Urothelium cell line (cell line): ENCODE measurements around the gene LRRD1.
"Not testable (repeated sequence)": the region's sequence is repeated elsewhere in the genome, so short reads cannot be mapped to it uniquely, and the experiment has no call there.

ENCODE experiments used
- DNase-seq: peaks from one replicate; pipeline ENCODE4 v3.0.0; 2011; ENCODE audit warnings: low spot score, mixed read lengths
- FAIRE-seq: peaks from 2 replicates; lab custom pipeline; 2011; peaks lifted over from hg19 to GRCh38; lab: Jason Lieb, UNC

LRRD1 gene

DNA sequence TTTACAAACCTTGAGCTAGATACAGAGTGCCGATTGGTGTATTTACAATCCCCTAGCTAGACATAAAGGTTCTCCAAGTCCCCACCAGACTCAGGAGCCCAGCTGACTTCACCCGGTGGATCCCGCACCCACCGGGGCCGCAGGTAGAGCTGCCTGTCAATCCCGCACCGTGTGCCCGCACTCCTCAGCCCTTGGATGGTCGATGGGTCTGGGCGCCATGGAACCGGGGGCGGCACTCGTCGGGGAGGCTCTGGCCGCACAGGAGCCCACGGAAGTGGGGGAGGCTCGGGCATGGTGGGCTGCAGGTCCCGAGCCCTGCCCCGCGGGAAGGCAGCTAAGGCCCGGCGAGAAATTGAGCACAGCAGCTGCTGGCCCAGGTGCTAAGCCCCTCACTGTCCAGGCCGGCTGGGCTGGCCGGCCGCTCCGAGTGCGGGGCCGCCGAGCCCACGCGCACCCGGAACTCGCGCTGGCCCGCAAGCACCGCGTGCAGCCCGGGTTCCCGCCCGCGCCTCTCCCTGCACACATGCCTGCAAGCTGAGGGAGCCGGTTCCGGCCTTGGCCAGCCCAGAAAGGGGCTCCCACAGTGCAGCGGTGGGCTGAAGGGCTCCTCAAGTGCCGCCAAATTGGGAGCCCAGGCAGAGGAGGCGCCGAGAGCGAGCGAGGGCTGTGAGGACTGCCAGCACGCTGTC is 35.6 kb downstream of the LRRD1 start:
- not testable (repeated sequence) for FAIRE-seq, DNase-seq

DNA sequence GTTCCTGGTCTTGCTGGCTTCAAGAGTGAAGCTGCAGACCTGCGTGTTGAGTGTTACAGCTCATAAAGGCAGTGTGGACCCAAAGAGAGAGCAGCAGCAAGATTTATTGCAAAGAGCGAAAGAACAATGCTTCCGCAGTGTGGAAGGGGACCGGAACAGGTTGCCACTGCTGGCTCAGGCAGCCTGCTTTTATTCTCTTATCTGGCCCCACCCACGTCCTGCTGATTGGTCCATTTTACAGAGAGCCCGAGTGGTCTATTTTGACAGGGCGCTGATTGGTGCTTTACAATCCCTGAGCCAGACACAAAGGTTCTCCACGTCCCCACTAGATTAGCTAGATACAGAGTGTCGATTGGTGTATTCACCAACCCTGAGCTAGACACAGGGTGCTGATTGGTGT is 36.2 kb downstream of the LRRD1 start:
- not testable (repeated sequence) for DNase-seq, FAIRE-seq

DNA sequence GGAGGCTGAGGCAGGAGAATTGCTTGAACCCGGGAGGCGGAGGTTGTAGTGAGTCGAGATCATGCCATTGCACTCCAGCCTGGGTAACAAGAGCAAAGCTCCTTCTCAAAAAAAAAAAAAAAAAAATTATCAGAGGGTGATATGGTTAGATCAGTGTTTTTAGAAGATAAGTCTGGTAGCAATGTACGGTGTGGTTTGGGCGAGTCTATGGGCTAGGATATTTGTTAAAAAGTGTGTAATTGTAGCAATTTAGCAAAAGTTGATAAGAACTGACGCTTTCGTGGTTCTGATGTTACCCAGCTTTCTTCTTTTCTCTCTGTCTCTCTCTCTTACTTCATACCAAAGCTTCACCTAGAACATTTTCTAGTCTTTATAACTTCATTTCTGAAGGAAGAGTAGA is 37.8 kb downstream of the LRRD1 start:
- DNase-seq, result no peak
- FAIRE-seq, result no peak

DNA sequence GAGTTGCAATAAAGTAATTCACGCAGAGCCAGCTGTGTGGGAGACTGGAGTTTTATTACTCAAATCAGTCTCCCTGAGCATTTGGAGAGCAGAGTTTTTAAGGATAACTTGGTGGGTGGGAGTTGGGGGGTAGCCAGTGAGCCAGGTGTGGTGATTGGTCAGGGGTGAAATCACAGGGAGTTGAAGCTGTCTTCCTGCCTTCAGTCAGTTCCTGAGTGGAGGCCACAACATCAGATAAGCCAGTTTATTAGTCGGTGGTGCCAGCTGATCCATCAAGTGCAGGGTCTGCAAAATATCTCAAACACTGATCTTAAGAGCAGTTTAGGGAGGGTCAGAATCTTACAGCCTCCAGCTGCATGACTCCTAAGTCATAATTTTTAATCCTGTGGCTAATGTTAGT is 41.4 kb downstream of the LRRD1 start:
- DNase-seq (no peak), FAIRE-seq (no peak)

DNA sequence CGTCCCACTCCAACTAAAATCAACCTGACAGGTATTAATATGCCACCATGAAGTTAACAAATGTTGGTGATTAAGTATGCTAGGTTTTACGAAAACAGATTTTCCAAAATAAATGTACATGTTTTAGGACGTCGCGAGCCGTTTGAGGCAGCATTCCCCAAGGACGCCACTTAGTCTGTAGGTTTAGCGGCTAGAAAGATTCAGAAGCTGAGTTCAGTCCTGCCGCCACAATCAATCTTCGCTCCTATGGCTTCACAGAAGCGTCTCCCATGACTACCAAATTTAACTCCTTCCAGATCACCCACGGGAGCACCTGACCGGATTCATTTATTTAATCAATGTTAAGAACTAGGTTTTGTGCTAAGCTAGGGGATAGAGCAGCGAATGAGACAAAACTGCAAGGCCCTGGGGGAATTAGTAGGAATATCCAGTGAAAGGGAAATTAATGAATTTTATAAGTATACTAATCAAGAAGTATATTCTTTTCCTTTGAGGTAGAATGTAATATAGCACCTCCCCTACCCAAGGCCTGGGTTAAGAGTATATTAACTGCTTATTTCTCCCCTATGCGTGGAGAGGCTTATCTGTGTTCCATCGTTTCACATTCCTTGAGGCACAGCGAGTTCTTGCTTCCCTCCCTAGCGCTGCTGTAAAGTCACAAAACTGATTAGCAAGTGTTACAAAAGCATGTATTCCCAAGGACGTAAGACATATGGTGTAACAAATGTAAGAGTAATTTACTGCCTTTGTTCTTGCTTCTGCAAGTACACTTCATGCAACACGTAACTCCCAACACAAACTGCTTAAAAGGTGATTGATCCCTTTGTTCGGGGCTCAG is 43.7 kb downstream of the LRRD1 start:
- DNase-seq, result peak; percentile 48
- no peak for FAIRE-seq

DNA sequence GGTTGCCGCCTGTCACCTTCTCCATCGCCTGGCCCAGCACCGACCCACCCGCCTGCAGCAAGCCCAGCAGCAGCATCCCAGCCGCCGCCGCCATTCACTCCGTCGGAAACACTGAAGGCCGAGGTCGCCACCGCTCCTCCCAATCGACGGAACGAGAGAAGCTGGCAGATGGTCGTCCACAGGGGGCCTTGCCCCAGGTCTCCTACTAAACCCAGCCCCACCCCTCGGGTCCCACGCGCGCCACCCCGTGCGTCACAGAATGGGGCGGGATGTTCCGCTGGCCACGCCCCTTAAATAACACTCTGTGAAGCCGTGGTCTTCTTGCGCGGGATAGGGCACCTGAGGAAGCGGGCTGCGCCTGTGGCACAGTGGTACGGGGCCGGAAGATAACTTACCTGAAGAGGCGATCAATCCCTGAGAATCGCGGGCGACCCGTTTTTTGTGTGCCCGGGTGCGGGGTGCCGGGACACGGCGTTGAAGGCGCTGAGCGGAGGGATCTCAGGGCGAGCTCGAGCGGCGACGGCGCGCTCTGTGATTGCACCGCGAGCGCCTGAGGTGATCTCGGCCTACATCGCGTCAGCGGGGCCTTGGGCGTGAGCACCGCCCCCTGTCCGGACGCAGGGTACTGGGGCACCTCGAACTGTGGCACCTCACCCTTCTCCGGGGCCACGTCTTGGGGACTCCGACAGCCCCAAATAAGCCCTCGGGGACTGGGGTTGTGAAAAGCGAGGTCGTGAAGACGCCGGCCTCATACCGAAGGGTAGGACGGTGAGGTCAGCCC is 44.5 kb downstream of the LRRD1 start, which contains the start of gene CYP51A1:
Gene CYP51A1 (minus strand): TSS at position 207 of the 781 bp plus-strand sequence. CDS start 113 bp downstream, at position 94.
- peak; percentile 98 for DNase-seq
- FAIRE-seq, result peak; percentile 79

DNA sequence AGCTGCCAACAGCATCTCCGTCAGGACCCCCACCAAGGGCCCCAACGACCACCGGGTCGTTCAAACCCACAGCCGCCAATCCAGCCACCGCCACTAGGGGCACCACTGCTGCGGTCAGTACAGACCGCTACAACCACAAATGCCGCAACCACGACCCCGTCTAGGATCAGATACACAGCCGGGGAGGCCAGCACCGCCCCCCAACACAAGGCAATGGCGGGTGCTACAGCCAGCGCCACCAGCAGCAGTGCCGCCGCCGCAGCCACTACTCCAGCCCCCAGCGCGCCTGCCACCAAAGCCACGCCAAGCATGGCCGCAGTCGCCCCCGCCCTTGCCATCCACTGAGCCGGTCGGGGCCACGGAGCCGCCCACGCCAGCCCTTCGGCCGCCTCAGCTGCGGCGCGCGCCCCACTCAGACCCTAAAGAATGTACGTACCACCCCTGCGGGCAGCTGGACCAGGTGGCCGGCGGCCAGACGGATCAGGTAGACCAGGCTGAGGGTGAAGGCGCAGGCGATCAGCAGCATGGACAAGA is 45.1 kb downstream of the LRRD1 start:
- DNase-seq (peak; percentile 76), FAIRE-seq (peak; percentile 78)

DNA sequence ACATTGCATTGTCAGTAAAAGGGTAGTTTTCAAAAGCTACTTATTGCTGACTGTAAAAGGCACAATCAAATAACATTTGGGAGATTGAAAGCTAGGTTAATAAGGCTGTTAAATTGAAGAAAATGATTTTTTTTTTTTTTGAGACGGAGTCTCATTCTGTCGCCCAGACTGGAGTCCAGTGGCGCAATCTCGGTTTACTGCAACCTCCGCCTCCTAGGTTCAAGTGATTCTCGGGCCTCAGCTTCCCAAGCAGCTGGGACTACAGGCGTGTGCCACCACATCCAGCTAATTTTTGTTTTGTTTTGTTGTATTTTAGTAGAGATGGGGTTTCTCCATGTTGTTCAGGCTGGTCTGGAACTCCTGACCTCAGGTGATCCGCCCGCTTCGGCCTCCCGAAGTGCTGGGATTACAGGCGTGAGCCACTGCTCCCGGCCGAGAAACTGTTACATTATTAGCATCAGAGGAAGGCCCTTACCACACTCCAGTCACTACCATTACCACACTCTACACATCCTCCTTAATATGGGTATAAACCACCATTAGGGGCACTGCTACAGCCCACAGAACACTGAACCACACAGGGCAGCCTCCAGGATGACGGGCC is 45.7 kb downstream of the LRRD1 start:
- no peak for DNase-seq
- FAIRE-seq, result no peak

DNA sequence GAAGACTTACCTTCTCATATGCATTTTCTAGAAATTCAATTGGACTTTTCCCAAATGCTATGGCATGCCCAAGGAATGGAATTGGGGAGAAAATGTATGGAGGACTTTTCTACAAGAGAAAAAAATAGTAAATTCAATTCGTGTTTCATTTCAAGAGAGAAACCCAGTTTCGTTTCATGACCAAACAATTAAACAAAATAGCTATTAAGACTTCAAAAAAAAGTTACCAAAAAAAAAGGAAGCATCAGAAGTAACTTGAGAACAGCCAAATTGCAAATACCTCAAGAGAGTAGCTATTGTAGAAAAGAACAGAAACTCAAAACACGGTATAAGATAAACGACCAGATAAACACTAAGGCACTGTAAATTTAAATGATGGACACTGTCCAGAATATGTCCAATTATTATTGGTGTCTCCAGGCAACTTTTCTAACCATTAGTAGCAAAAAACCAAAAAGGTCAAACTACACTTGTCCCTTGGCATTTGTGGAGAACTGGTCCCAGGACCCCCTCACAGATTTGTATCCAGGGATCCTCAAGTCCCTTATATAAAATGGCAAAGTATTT is 47.1 kb downstream of the LRRD1 start:
- no peak for FAIRE-seq
- no peak for DNase-seq

DNA sequence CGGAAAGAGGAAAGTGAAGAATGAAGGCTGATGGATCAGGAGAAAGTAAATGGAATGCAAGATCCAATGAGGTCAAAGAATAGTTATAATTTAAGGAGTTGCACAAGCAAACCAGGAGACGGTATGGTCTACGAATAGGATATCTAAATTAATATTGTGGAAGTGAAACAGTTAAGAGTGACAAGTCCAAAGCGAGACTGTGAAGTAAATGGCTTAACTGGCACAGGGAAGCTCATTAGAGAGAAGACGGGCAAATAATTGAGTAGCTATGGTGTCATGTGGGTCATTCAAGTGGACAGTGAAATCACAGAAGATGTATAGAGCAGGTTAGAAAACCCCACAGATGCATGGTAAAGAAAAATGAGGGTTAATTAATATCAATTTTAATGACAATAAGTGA is 47.8 kb downstream of the LRRD1 start:
- FAIRE-seq, result no peak

DNA sequence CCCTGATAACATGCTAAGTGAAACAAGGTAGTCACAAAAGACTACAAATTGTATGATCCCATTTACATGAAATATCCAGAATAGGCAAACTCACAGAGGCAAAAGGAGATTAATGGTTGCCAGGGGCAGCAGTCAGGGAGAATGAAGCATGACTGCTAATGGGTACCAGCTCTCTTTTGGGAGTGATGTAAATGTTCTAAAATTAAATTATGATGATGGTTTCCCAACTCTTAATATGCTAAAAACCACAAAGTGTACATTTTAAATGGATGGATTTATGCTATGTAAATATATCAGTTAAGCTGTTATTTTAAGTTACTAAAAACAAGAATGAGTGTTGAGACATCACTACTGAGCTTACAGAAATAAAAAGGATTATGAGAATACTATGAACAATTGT is 57.3 kb downstream of the LRRD1 start:
- FAIRE-seq, result no peak
- no peak for DNase-seq

More for the DNA sequence above, 47.8 kb downstream of the LRRD1 start:
- no peak for DNase-seq

DNA sequence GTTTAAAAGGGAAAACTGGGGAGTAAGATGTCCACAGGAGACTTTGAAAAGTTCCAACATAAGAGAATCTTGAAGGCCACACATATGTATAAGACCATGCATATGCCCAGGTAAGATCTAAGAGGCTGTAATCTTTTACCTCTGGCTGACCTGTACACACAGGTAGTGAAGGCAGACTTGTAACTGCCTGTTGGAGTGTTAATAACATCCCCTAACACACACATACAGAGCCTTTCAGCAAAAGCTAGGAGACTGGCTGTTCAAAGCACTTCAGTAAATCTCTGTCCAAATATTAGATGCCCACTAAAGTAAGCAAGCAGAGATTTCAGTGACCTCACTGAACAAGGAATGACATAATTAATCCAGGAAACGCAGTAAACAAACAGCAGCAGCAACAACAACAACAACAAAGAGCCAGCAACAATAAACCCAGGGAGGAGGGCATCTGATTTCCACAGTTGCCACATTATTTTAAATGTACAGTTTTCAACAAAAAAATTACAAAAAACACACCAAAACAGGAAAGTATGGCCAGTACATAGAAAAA is 59.7 kb downstream of the LRRD1 start:
- no peak for FAIRE-seq
- no peak for DNase-seq

DNA sequence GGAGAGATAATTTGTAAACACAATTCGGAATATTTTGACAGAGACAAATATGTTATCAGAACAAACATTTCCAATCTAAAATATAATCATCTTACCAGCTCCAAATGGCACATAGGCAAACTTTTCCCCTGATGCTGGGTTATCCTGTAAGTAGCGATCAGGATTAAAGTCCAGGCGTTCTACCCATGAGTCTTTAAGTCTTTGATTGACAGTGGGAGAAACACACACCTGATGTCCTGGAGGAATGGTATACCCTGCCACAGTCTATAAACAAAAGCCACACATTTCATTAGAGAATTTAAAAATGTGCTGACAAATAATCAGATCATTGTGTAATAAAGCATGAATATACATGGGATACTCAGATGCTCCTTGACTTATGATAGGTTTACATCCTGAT is 62.0 kb downstream of the LRRD1 start:
- no peak for DNase-seq
- FAIRE-seq, result no peak

DNA sequence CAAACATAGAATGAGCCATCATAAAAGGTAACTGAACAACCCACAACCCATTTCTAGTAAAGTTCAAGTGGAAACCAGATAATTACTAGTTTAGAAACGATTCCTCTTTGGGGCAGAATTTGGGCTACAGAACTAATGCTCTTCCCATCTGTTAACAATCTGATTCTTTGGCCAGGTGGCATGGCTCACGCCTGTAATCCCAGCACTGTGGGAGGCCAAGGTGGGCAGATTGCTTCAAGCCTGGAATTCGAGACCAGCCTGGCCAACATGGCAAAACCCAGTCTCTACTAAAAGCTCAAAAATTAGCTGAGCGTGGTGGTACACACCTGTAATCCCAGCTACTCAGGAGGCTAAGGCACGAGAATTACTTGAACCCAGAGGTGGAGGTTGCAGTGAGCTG is 63.1 kb downstream of the LRRD1 start:
- FAIRE-seq (no peak), DNase-seq (no peak)

DNA sequence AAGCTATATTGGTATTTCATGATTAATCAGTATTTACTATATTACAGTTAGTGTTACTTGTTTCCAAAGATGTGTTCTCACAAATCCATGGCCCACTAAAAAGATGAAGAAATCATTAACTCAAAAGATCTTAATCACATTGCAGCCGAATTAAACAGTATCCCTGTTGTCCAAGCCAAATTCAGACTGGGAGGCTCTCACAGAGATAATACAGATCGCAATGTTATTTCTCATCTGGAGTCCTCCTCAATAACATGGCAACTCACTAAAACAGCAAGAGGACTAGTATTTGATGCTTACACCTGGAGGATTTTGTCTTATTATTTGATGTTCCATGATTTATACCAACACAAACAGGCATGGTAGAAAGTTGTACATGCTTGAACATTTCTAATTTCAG is 68.1 kb downstream of the LRRD1 start:
- DNase-seq (no peak), FAIRE-seq (no peak)

DNA sequence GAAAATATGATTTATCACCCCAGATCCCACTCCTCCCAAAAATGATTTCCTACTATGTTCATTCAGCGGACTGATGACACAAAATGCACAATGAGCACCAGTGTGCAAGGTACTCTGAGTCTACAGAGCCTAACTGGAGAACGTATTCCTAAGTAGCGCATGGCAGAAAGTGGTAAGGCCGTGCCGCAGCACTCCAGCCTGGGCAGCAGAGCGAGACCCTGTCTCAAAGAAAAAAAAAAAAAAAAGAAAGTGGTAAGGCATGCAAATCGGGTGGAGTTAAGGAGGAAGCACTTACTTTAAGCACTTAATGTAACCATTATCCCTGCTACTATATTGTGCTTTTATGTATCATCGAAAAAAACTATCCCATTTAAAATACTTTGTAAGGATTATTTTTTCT is 70.1 kb downstream of the LRRD1 start:
- FAIRE-seq (no peak), DNase-seq (no peak)

DNA sequence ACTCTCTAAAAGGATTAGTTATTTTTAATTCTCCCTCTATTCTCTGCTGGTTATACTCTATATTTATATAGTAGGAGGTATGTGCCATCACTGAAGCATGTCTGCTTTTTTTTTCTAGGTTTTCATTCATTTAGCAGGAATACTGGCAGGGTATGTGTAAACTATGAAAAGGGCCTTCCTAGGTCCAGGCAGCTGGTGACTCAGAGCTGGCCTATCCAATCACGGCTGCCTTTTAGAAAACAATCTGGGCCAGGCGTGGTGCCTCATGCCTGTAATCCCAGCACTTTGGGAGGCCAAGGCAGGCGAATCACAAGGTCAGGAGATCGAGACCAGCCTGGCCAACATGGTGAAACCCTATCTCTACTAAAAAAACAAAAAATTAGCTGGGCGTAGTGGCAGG is 76.1 kb downstream of the LRRD1 start:
- not testable (repeated sequence) for DNase-seq

DNA sequence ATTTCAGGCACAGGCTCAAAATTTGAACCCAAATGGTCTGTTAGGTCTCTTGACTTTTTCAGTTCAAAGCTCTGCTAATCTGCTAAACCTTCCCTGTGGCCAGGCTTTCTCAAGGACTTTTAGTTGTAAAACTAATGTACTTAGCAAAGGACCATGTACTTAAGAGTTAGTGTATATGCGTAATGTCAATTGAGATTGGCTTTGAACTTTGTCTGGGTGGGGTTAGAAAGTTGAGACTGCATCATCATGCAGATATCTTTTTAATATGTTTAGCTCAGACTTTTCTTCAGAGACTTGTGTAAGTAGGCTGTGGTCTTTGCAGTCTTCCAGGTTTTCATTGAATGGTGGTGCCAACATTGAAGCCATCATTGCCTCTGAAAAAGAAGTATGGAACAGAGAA is 78.4 kb downstream of the LRRD1 start:
- DNase-seq (no peak), FAIRE-seq (no peak)

More for the DNA sequence above, 76.1 kb downstream of the LRRD1 start:
- FAIRE-seq, result not testable (repeated sequence)

DNA sequence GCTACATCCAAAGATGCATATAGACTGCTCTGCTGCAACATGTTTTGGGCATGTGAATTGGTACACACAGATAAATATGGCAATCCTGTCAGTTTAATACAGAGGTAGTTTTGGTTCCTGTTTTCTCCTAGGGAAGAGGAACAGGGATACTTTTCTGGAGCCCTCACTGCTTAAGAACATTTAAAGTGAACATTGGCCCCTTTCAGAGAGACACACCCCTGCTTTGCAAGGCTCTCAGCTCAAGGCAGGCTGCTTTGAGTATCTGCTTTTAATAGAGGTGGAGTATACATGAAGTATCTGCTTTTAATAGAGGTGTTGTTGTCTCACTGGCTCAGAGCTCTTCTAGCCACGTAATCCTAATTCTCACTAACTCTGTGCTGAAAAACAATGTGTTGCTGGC is 83.6 kb downstream of the LRRD1 start:
- FAIRE-seq (no peak), DNase-seq (no peak)
